Stimulated activated CD8-positive, alpha-beta memory T cell treated with anti-CD3 and anti-CD28 coated beads, Interleukin-12 subunit alpha, Interleukin-12 subunit beta, amount 100 ng/mL, for 4 hours (primary cell): ENCODE data around the gene BCAP29.
"Not testable (repeated sequence)": the region's sequence is repeated elsewhere in the genome, so short reads cannot be mapped to it uniquely, and the experiment has no call there.

Experiments used
- DNase-seq: peaks from one replicate; pipeline ENCODE4 v3.0.0-alpha.2; 2020; ENCODE audit warnings: low read depth

The BCAP29 gene

GRCh38 chr7:107622894-107623293 lies 42.8 kb downstream of the BCAP29 start:
- no peak for DNase-seq

GRCh38 chr7:107627002-107627401 lies 47.0 kb downstream of the BCAP29 start:
- DNase-seq: no peak

GRCh38 chr7:107628461-107629064 lies 48.5 kb downstream of the BCAP29 start:
- no peak for DNase-seq

- DNase-seq: no peak
Observed at GRCh38 chr7:107630342-107630741, 50.3 kb downstream of the BCAP29 start.

GRCh38 chr7:107631588-107632491 lies 51.8 kb downstream of the BCAP29 start:
- no peak for DNase-seq

- no peak for DNase-seq
Observed at GRCh38 chr7:107632492-107632865, 52.4 kb downstream of the BCAP29 start.

- DNase-seq: no peak
Observed at GRCh38 chr7:107638594-107638993, 58.5 kb downstream of the BCAP29 start.

- not testable (repeated sequence) for DNase-seq
Observed at GRCh38 chr7:107639070-107639469, 59.0 kb downstream of the BCAP29 start.

- DNase-seq: no peak
Observed at GRCh38 chr7:107641676-107642075, 61.6 kb downstream of the BCAP29 start.

GRCh38 chr7:107642501-107642900 lies 62.5 kb downstream of the BCAP29 start:
- no peak for DNase-seq

GRCh38 chr7:107643407-107643806 lies 63.4 kb downstream of the BCAP29 start:
- no peak for DNase-seq

GRCh38 chr7:107643938-107644308 lies 63.9 kb downstream of the BCAP29 start:
- no peak for DNase-seq

- no peak for DNase-seq
Observed at GRCh38 chr7:107644309-107644974, 64.4 kb downstream of the BCAP29 start.

- no peak for DNase-seq
Observed at GRCh38 chr7:107652642-107653041, 72.6 kb downstream of the BCAP29 start.

- no peak for DNase-seq
Observed at GRCh38 chr7:107658467-107658866, 78.4 kb downstream of the BCAP29 start.

- no peak for DNase-seq
Observed at GRCh38 chr7:107659666-107660065, 79.6 kb downstream of the BCAP29 start.

- no peak for DNase-seq
Observed at GRCh38 chr7:107660381-107661080, 80.5 kb downstream of the BCAP29 start, which contains the start of gene SLC26A4. SLC26A4 (plus strand) TSS chr7:107660828; CDS start chr7:107661642, 814 bp downstream.

GRCh38 chr7:107661081-107661864 lies 81.2 kb downstream of the BCAP29 start:
- DNase-seq: no peak

GRCh38 chr7:107661865-107662379 lies 81.9 kb downstream of the BCAP29 start:
- no peak for DNase-seq

- DNase-seq: no peak
Observed at GRCh38 chr7:107663196-107663595, 83.2 kb downstream of the BCAP29 start.

GRCh38 chr7:107666790-107667189 lies 86.7 kb downstream of the BCAP29 start:
- no peak for DNase-seq
